HCT116 (cell line): ENCODE measurements around the gene G6PC3.

Experiments used
- ATF3 ChIP-seq: IDR thresholded peaks from 2 replicates; pipeline ENCODE4 v1.6.1; 2012
- CEBPB ChIP-seq: IDR thresholded peaks from 2 replicates; pipeline ENCODE4 v1.6.1; 2012; ENCODE audit warnings: low read depth
- CTCF ChIP-seq, 3 experiments: fragments of 200-600 bp in 1 of 3; sonication (generic) in 1 of 3; IDR thresholded peaks in 2 of 3; conservative IDR thresholded peaks in 1 of 3; 2 replicates each; pipeline ENCODE4 v1.5.1; 2012 to 2017; ENCODE audit warnings: low read depth in 2 of 3, low read length in 2 of 3, antibody characterized with exemption in 1 of 3, borderline replicate concordance in 1 of 3, control low read depth in 1 of 3, mild to moderate bottlenecking in 1 of 3, mixed read lengths in 1 of 3, mixed run types in 1 of 3, moderate library complexity in 1 of 3; ENCODE audit not compliant: insufficient read depth in 1 of 3
- EZH2 ChIP-seq: fragments of 200-600 bp; sonication (generic); IDR thresholded peaks from 2 replicates; pipeline ENCODE4 v1.6.1; 2017; ENCODE audit warnings: antibody characterized with exemption, mixed run types
- EZH2phosphoT487 ChIP-seq: fragments of 200-600 bp; IDR thresholded peaks from 2 replicates; pipeline ENCODE4 v1.6.1; 2018; ENCODE audit warnings: antibody characterized with exemption, borderline replicate concordance
- POLR2A ChIP-seq: IDR thresholded peaks from 2 replicates; pipeline ENCODE4 v1.7.0; 2011; ENCODE audit warnings: borderline replicate concordance; ENCODE audit not compliant: insufficient read depth, insufficient read length; ENCODE audit errors: extremely low read depth
- POLR2AphosphoS5 ChIP-seq: IDR thresholded peaks from 2 replicates; pipeline ENCODE4 v1.6.1; 2011; ENCODE audit warnings: mild to moderate bottlenecking, low read depth, low read length, moderate library complexity
- RAD21 ChIP-seq: IDR thresholded peaks from 2 replicates; pipeline ENCODE4 v1.6.1; 2012; ENCODE audit warnings: low read depth, mild to moderate bottlenecking
- SIN3A ChIP-seq: IDR thresholded peaks from 2 replicates; pipeline ENCODE4 v1.6.1; 2012; ENCODE audit warnings: low read depth
- YY1 ChIP-seq: IDR thresholded peaks from 2 replicates; pipeline ENCODE4 v1.6.1; 2011; ENCODE audit warnings: low read length, low read depth, moderate library complexity, mild to moderate bottlenecking; ENCODE audit not compliant: insufficient replicate concordance; ENCODE audit errors: extremely low read depth
- ZFX ChIP-seq: fragments of 450-650 bp; IDR thresholded peaks from 2 replicates; pipeline ENCODE4 v1.6.1; 2017
- TF ChIP-seq, protein P1 (sequence below): IDR thresholded peaks from 2 replicates; pipeline ENCODE4 v1.6.1; 2012
- TF ChIP-seq, protein P2 (sequence below): IDR thresholded peaks from 2 replicates; pipeline ENCODE4 v1.6.1; 2011; ENCODE audit warnings: mild to moderate bottlenecking, low read length, moderate library complexity; ENCODE audit not compliant: insufficient replicate concordance; ENCODE audit errors: extremely low read depth
- TF ChIP-seq, protein P3 (sequence below): IDR thresholded peaks from 2 replicates; pipeline ENCODE4 v1.6.1; 2012; ENCODE audit warnings: low read depth

GRCh38 chr17:44030482-44030881 lies 40.1 kb upstream of the G6PC3 start:
- TF ChIP-seq CTCF (IDR thresholded peaks at IDR 0.05 in 2 of 3, conservative IDR thresholded peaks at IDR 0.05 in 1 of 3; ENCODE audit: borderline replicate concordance in 1 of 3, insufficient read depth in 1 of 3, low read depth in 2 of 3, low read length in 2 of 3) (no peak), POLR2A (no peak), YY1 (no peak), EZH2 (no peak), POLR2AphosphoS5 (no peak), ZFX (no peak), RAD21 (no peak), CEBPB (no peak), EZH2phosphoT487 (no peak), ATF3 (no peak), SIN3A (no peak)
- TF ChIP-seq, protein P1, sequence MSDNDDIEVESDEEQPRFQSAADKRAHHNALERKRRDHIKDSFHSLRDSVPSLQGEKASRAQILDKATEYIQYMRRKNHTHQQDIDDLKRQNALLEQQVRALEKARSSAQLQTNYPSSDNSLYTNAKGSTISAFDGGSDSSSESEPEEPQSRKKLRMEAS: no peak
- TF ChIP-seq, protein P2, sequence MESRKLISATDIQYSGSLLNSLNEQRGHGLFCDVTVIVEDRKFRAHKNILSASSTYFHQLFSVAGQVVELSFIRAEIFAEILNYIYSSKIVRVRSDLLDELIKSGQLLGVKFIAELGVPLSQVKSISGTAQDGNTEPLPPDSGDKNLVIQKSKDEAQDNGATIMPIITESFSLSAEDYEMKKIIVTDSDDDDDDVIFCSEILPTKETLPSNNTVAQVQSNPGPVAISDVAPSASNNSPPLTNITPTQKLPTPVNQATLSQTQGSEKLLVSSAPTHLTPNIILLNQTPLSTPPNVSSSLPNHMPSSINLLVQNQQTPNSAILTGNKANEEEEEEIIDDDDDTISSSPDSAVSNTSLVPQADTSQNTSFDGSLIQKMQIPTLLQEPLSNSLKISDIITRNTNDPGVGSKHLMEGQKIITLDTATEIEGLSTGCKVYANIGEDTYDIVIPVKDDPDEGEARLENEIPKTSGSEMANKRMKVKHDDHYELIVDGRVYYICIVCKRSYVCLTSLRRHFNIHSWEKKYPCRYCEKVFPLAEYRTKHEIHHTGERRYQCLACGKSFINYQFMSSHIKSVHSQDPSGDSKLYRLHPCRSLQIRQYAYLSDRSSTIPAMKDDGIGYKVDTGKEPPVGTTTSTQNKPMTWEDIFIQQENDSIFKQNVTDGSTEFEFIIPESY: no peak
- TF ChIP-seq, protein P3, sequence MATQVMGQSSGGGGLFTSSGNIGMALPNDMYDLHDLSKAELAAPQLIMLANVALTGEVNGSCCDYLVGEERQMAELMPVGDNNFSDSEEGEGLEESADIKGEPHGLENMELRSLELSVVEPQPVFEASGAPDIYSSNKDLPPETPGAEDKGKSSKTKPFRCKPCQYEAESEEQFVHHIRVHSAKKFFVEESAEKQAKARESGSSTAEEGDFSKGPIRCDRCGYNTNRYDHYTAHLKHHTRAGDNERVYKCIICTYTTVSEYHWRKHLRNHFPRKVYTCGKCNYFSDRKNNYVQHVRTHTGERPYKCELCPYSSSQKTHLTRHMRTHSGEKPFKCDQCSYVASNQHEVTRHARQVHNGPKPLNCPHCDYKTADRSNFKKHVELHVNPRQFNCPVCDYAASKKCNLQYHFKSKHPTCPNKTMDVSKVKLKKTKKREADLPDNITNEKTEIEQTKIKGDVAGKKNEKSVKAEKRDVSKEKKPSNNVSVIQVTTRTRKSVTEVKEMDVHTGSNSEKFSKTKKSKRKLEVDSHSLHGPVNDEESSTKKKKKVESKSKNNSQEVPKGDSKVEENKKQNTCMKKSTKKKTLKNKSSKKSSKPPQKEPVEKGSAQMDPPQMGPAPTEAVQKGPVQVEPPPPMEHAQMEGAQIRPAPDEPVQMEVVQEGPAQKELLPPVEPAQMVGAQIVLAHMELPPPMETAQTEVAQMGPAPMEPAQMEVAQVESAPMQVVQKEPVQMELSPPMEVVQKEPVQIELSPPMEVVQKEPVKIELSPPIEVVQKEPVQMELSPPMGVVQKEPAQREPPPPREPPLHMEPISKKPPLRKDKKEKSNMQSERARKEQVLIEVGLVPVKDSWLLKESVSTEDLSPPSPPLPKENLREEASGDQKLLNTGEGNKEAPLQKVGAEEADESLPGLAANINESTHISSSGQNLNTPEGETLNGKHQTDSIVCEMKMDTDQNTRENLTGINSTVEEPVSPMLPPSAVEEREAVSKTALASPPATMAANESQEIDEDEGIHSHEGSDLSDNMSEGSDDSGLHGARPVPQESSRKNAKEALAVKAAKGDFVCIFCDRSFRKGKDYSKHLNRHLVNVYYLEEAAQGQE: no peak
